ENCODE measurements around the gene ELP4.

Gene ELP4

GRCh38 chr11:31772412-31772811, 262.8 kb downstream of the ELP4 start:
- no peak overlapping the region for H3K4me3 ChIP-seq (ENCODE audit: control insufficient read depth, low read depth, low read length)
- DNase-seq (ENCODE audit: low read depth): no peak
- TF ChIP-seq CTCF (conservative IDR thresholded peaks at IDR 0.05; ENCODE audit: control insufficient read depth, insufficient read depth, low read depth, low read length): no peak

GRCh38 chr11:31779374-31779791, 269.8 kb downstream of the ELP4 start:
- DNase-seq (ENCODE audit: low read depth): peak; percentile 71
- H3K4me3 ChIP-seq (ENCODE audit: control insufficient read depth, low read depth, low read length): no peak overlapping the region
- TF ChIP-seq CTCF (conservative IDR thresholded peaks at IDR 0.05; ENCODE audit: control insufficient read depth, insufficient read depth, low read depth, low read length): no peak

- DNase-seq (ENCODE audit: low read depth): no peak
- TF ChIP-seq CTCF (conservative IDR thresholded peaks at IDR 0.05; ENCODE audit: control insufficient read depth, insufficient read depth, low read depth, low read length): no peak
- no peak overlapping the region for H3K4me3 ChIP-seq (ENCODE audit: control insufficient read depth, low read depth, low read length)
These were observed 270.5 kb downstream of the ELP4 start for GRCh38 chr11:31780078-31780477.

GRCh38 chr11:31780480-31780971, 271.0 kb downstream of the ELP4 start:
- no peak for TF ChIP-seq CTCF (conservative IDR thresholded peaks at IDR 0.05; ENCODE audit: control insufficient read depth, insufficient read depth, low read depth, low read length)
- no peak for DNase-seq (ENCODE audit: low read depth)
- H3K4me3 ChIP-seq (ENCODE audit: control insufficient read depth, low read depth, low read length): no peak overlapping the region

- H3K4me3 ChIP-seq (ENCODE audit: control insufficient read depth, low read depth, low read length): no peak overlapping the region
- DNase-seq (ENCODE audit: low read depth): no peak
- TF ChIP-seq CTCF (conservative IDR thresholded peaks at IDR 0.05; ENCODE audit: control insufficient read depth, insufficient read depth, low read depth, low read length): no peak
These were observed 272.7 kb downstream of the ELP4 start for GRCh38 chr11:31782257-31782656.

GRCh38 chr11:31783252-31783651, 273.7 kb downstream of the ELP4 start:
- no peak for TF ChIP-seq CTCF (conservative IDR thresholded peaks at IDR 0.05; ENCODE audit: control insufficient read depth, insufficient read depth, low read depth, low read length)
- no peak for DNase-seq (ENCODE audit: low read depth)
- no peak overlapping the region for H3K4me3 ChIP-seq (ENCODE audit: control insufficient read depth, low read depth, low read length)

GRCh38 chr11:31784611-31785010, 275.0 kb downstream of the ELP4 start:
- no peak for TF ChIP-seq CTCF (conservative IDR thresholded peaks at IDR 0.05; ENCODE audit: control insufficient read depth, insufficient read depth, low read depth, low read length)
- H3K4me3 ChIP-seq (ENCODE audit: control insufficient read depth, low read depth, low read length): no peak overlapping the region
- no peak for DNase-seq (ENCODE audit: low read depth)
